GM21619 (cell line): ENCODE results near the gene TSPY3.
"Not testable (repeated sequence)": the region's sequence is repeated elsewhere in the genome, so short reads cannot be mapped to it uniquely, and the experiment has no call there.

Experiments
- ATAC-seq: cut with Tn5 transposase; IDR thresholded peaks from one replicate; pipeline ENCODE4 v1.9.1; 2021; ENCODE audit not compliant: unreplicated experiment

The TSPY3 gene, protein sequence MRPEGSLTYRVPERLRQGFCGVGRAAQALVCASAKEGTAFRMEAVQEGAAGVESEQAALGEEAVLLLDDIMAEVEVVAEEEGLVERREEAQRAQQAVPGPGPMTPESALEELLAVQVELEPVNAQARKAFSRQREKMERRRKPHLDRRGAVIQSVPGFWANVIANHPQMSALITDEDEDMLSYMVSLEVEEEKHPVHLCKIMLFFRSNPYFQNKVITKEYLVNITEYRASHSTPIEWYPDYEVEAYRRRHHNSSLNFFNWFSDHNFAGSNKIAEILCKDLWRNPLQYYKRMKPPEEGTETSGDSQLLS

GRCh38 chrY:9398121-9398520 is at the start of gene TSPY3:
TSPY3 (plus strand) TSS chrY:9398421; CDS start chrY:9398467, 46 bp downstream.
- ATAC-seq, result not testable (repeated sequence)

GRCh38 chrY:9357497-9357896 is 40.7 kb upstream of the TSPY3 start, which contains the start of gene TSPY8:
TSPY8 (plus strand) TSS chrY:9357797; CDS start chrY:9357843, 46 bp downstream.
- ATAC-seq, result not testable (repeated sequence)

GRCh38 chrY:9396527-9396926 is 1.7 kb upstream of the TSPY3 start:
- not testable (repeated sequence) for ATAC-seq
